Fibroblast of lung (primary cell): ENCODE measurements around the gene ZDHHC9.

ENCODE experiments used
- CTCF ChIP-seq, 2 donors: IDR thresholded peaks in 1 of 2; conservative IDR thresholded peaks in 1 of 2; 1 replicate in 1 of 2; 2 replicates in 1 of 2; pipeline ENCODE4 v1.5.1; 2011 to 2012; ENCODE audit warnings: low read length in 2 of 2, control low read depth in 1 of 2, inconsistent platforms in 1 of 2, low read depth in 1 of 2, mild to moderate bottlenecking in 1 of 2
- EZH2 ChIP-seq: IDR thresholded peaks from 2 replicates; pipeline ENCODE4 v1.5.1; 2012; ENCODE audit warnings: low read length, control low read depth, mild to moderate bottlenecking; ENCODE audit errors: missing control alignments

DNA sequence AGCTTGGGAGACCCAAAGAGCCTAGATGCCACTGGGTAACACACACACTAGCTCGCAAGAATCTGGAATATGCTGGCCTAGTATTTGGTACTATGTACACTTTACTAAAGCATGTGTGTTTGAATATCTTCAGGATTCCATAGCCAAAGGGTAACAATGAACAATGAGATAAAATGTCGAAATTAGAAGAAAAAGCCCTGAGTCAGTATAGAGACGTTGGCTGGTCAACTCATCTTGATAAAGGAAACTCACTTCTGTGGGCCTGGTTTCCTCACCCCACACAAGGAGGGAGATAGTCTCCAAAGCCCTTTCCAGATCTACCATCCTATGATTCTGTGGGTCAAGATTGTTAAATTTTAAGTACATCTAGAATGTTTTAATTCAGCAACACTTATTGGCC lies 6.9 kb downstream of the ZDHHC9 start:
- TF ChIP-seq EZH2, result no peak
- no peak for TF ChIP-seq CTCF (conservative IDR thresholded peaks at IDR 0.05 in 1 of 2, IDR thresholded peaks at IDR 0.05 in 1 of 2; ENCODE audit: low read depth in 1 of 2, low read length in 2 of 2)
